Fibroblast of lung (primary cell): ENCODE measurements around the gene NEK6.

Source experiments
- CTCF ChIP-seq, 2 donors: IDR thresholded peaks in 1 of 2; conservative IDR thresholded peaks in 1 of 2; 1 replicate in 1 of 2; 2 replicates in 1 of 2; pipeline ENCODE4 v1.5.1; 2011 to 2012; ENCODE audit warnings: low read length in 2 of 2, control low read depth in 1 of 2, inconsistent platforms in 1 of 2, low read depth in 1 of 2, mild to moderate bottlenecking in 1 of 2
- EZH2 ChIP-seq: IDR thresholded peaks from 2 replicates; pipeline ENCODE4 v1.5.1; 2012; ENCODE audit warnings: low read length, control low read depth, mild to moderate bottlenecking; ENCODE audit errors: missing control alignments

GRCh38 chr9:124359426-124359825 lies 101.7 kb downstream of the NEK6 start:
- TF ChIP-seq CTCF (conservative IDR thresholded peaks at IDR 0.05 in 1 of 2, IDR thresholded peaks at IDR 0.05 in 1 of 2; ENCODE audit: low read depth in 1 of 2, low read length in 2 of 2), result no peak
- TF ChIP-seq EZH2, result no peak
